Epithelial cell of proximal tubule (primary cell): ENCODE data around the gene PDE4D. TPM values are rescaled to one million over a fixed set of nuclear protein-coding genes. Genes with fewer than 3 reads are reported as not detected.

Experiments
- DNase-seq: peaks from one replicate; pipeline ENCODE4 v3.0.0-alpha.2; 2011; ENCODE audit warnings: low read depth
- H3K4me3 ChIP-seq: 2 replicates; pipeline ENCODE4 v1.5.1; 2011; ENCODE audit warnings: low read depth, mild to moderate bottlenecking, low read length
- total RNA-seq: library from RNA; depleted of rRNA; stranded (reverse); fragments of >200 nt; gene quantifications from 2 replicates; pipeline ENCODE4 v1.2.3, GENCODE V29; 2015
- TF ChIP-seq, protein P1 (sequence below): conservative IDR thresholded peaks from 2 replicates; pipeline ENCODE4 v1.5.1; 2012; ENCODE audit warnings: low read depth, mild to moderate bottlenecking, low read length

Gene PDE4D
- total RNA-seq, 1 donor from 2014 or later = 18.4 TPM

DNA sequence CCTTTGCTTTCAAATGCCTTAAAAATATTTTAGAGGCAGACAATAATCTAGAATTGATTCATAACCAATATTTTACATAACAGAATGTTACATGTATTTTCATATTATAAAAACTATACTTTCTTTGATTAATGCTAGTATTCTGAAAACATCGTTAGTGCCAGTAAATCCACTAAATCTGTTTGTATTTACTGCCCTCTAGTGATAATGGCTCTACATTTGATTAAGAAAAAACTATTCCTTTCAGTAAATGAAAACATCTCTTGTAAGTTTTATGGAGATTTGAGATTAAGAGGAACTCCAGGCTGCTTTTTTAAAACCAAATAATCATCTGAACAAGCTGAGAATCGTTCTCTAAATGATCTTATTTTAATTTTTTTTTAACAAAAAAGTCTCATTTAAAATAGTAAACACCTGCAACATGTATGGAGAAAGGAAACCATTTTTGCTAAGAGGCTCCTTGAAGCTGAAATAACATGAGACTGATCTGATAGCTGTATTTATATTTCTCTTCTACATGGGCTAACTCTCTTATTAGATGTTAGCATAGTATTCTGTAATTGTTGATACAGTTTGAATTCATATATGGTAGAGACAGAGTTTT, 886.0 kb downstream of the PDE4D start:
- TF ChIP-seq, protein P1, sequence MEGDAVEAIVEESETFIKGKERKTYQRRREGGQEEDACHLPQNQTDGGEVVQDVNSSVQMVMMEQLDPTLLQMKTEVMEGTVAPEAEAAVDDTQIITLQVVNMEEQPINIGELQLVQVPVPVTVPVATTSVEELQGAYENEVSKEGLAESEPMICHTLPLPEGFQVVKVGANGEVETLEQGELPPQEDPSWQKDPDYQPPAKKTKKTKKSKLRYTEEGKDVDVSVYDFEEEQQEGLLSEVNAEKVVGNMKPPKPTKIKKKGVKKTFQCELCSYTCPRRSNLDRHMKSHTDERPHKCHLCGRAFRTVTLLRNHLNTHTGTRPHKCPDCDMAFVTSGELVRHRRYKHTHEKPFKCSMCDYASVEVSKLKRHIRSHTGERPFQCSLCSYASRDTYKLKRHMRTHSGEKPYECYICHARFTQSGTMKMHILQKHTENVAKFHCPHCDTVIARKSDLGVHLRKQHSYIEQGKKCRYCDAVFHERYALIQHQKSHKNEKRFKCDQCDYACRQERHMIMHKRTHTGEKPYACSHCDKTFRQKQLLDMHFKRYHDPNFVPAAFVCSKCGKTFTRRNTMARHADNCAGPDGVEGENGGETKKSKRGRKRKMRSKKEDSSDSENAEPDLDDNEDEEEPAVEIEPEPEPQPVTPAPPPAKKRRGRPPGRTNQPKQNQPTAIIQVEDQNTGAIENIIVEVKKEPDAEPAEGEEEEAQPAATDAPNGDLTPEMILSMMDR = peak; percentile 48
- H3K4me3 ChIP-seq = no peak overlapping the region
- no peak for DNase-seq

DNA sequence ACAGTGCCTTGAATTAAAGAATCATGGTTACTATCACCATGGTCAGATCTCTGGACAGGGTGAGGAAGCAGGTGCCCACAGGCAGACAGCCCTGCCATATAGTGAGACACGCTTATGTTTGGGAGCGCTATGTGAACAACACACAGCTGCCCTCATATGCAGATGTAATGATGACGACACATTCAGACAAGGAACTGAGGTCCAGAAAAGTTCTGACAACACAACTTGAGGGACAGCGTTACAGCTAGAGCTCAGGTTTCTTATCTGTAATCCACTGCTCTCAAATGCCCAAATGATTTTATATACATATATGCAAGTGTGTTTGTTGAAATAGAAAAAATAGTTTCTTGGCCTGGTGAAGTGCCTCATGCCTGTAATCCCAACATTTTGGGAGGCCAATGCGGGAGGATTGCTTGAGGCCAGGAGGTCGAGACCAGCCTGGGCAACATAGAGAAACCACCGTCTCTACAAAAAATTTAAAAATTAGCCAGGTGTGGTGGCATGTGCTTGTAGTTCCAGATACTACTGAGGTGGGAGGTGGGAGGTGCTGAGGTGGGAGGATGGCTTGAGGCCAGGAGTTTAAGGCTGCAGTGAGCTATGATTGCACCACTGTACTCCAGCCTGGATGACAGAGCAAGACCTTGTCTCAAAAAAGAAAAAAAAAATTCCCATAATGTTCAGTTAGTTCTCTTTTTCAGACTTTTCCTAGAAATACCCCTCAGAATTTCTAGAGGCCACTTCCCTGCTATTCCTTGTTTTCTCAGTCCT, 887.4 kb downstream of the PDE4D start:
- TF ChIP-seq, protein P1 = no peak
- no peak overlapping the region for H3K4me3 ChIP-seq
- DNase-seq = no peak

DNA sequence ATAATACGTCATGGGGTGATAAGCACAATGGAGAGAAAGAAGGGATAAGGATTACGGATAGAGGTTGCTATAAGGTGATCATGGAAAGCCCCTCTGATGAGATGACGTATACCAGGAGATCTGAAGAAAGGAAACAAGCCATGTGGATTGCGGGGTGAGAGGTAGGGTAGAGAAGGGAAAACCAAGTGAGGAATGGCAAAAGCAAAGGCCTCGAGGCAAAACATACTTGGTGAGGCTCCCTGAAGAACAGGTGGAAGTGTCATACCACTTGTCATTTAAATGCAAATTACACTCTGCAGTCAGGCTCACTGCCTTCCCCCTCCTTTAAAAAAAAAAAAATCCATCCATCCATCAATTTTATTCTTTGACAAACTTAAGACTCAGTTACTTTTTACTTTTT, 889.9 kb downstream of the PDE4D start:
- H3K4me3 ChIP-seq = no peak overlapping the region
- no peak for DNase-seq
- TF ChIP-seq, protein P1 = no peak

DNA sequence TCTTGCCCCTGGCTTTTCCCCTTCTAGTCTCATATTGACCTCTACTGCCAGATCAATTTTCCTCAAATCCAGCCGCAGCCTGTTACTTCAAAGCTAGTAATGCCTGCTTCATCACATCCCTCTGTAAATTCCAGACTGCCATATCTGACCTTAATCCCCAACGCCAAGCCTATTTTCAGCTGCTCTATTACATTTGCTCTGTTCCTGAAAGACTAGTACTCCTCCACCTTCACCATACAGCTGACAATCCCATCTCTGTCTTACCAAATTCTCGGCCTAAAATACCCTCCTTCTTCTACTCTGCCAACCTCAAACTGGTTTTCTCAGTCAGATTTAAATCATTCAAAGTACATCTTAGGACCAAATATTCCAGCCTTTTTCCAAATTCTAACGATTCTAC, 890.4 kb downstream of the PDE4D start:
- DNase-seq = no peak
- no peak overlapping the region for H3K4me3 ChIP-seq
- TF ChIP-seq, protein P1 = no peak

DNA sequence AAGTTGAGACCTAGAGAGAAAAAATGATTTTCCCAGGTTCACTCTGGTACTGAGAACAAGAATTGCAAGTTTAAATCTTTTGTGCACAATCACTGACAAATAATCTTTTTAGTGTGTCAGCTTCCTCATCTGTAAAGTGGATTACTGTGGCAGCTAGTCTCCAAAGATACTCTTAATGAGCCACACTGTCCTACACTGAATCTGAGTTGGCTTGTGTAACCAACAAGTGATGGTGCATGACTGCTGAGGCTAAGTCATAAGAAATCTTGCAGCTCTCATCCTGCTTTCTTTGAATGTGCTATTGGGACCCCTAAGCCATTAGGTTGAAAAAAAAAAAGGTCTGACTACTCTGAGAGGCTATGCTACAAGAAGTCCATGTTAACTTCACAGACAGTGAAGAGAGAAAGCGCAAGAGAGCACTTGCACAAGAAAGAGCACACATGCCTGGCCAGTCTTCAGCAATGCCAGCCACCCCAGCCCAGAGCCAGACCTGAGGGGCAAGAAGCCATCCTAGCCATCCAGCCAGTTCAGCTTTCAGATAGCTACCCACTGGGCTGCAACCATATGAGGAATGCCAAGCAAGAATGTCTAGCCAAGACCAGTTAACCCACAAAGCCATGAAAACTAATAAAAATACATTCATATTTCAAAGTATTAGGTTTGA, 891.2 kb downstream of the PDE4D start:
- DNase-seq = no peak

DNA sequence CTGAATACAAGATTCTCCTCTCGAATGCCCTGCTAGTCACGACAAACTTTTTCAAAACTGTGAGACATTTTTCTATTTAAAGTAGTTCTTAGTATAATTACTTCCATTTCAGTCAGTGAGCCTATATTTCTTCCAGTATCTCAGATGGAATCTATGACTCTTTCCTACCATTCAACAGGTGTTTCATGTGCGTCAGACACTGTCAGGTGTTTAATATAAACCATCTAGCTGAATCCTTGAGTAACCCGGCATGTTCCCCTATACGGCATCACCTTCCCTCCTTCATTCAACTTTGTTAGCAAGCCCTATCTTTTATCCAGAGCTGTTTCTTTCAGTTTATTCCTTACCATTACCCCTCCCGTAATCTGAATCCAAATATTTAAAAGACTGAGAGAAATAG, 891.8 kb downstream of the PDE4D start:
- H3K4me3 ChIP-seq = no peak overlapping the region
- no peak for DNase-seq
- TF ChIP-seq, protein P1 = no peak

More for the DNA sequence above, 891.2 kb downstream of the PDE4D start:
- no peak overlapping the region for H3K4me3 ChIP-seq
- TF ChIP-seq, protein P1 = no peak
